Neural crest cell (in vitro differentiated cells): ENCODE results near the gene UTS2R. TPM values are rescaled to one million over a fixed set of nuclear protein-coding genes. Genes with fewer than 3 reads are reported as not detected.

ENCODE experiments used
- DNase-seq: peaks from one replicate; pipeline ENCODE4 v3.0.0; 2021; ENCODE audit warnings: low read depth, mixed read lengths, low spot score
- H3K27ac Mint-ChIP-seq: one replicate; pipeline ENCODE4 v1.8.0; 2021; ENCODE audit warnings: mild to moderate bottlenecking, mixed read lengths; ENCODE audit not compliant: unreplicated experiment
- H3K27me3 Mint-ChIP-seq: 2 replicates; pipeline ENCODE4 v1.8.0; 2021; ENCODE audit warnings: low read depth, mild to moderate bottlenecking, mixed read lengths
- H3K36me3 Mint-ChIP-seq: 2 replicates; pipeline ENCODE4 v1.8.0; 2021; ENCODE audit warnings: low read depth, mild to moderate bottlenecking, mixed read lengths
- H3K4me1 Mint-ChIP-seq: 2 replicates; pipeline ENCODE4 v1.8.0; 2021; ENCODE audit warnings: mixed read lengths
- H3K4me3 Mint-ChIP-seq: one replicate; pipeline ENCODE4 v1.8.0; 2021; ENCODE audit warnings: mild to moderate bottlenecking, mixed read lengths
- H3K9me3 Mint-ChIP-seq: 2 replicates; pipeline ENCODE4 v1.8.0; 2021; ENCODE audit warnings: mixed read lengths
- CTCF ChIP-seq: fragments of 200-600 bp; sonication (generic); conservative IDR thresholded peaks from 2 replicates; pipeline ENCODE4 v1.5.0; 2021; ENCODE audit warnings: antibody characterized with exemption, mild to moderate bottlenecking
- total RNA-seq: library from RNA; stranded (reverse); gene quantifications from 2 replicates; pipeline ENCODE4 v1.2.1, GENCODE V29; 2021

The UTS2R gene
- total RNA-seq, 1 donor from 2014 or later = not detected

DNA sequence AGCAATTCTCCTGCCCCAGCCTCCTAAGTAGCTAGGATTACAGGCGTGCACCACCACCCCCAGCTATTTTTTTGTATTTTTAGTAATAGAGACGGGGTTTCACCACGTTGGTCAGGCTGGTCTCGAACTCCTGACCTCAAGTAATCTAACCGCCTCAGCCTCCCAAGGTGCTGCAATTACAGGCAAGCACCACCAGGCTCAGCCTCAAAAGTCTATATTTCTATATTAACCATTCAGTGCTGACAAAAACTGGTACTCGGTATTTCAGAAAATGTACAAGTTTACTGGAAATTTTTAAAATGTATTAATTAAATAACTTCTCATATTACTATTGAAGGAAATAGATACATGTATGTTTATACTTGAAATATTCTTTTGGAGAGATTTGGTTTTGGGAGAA lies 45.2 kb downstream of the UTS2R start:
- Mint-ChIP-seq H3K4me1 (peaks cover 12% of the 10 kb centered on the region), H3K27ac (no peak overlapping the region), H3K4me3 (peak overlapping the region; percentile 38), H3K36me3 (peaks cover 12% of the 10 kb centered on the region), H3K27me3 (no peaks in the 10 kb centered on the region), H3K9me3 (no peaks in the 10 kb centered on the region)
- DNase-seq = no peak
- TF ChIP-seq CTCF = peak; percentile 47

DNA sequence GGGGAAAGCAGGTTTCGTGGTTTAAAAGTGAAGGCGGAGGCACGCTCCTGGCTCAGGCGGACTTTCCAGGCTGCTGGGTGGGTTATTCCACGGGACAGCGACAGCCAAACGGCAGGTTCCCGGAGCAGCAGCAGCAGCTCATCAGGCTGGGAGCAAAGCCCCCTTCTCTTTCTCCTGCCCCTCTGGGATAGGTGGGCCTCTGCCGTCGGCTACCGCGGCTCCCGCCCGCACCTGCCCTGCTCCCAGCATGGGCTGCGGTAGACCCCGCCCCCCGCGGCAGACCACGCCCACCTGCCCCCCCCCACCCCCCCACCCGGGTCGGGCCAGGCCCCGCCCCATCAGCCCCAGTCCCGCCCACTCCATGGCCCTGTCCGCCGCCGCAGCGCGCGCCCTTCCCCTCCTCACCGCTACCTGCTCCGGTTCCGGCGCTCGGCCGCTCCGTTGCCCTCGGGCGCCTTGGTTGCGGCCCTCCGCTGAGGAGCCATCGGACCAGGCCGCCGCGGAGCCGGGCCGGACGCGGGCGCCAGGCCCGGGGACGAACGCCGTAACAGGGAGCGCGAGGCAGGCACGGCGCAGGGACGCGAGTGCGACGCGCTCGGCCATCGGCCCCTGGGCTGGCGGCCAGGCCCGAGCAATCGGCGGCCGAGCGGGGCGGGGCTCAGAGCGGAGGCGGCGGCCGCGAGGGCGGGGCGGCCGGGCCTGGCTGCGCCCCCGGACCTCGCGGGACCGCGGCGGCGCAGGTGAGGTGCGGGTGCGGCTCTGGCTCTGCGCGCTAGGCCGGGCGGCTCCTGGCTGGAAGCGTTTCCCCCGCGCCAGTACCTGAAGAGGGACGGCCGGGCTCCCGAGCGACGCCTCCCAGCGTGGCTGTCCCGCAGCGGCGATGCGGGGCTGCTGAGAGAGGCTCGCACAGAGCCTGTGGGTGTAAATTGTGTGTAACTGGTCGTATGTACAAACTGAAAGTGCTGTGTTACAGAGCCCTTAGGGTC lies 46.7 kb downstream of the UTS2R start, which contains the start of the genes HEXD and OGFOD3:
TSS of gene HEXD (plus strand) at position 347 of the 986 bp plus-strand sequence. CDS start 1,453 bp downstream, outside the sequence.
TSS of gene OGFOD3 (minus strand) at position 586 of the 986 bp plus-strand sequence. CDS start at position 485, 101 bp downstream.
- Mint-ChIP-seq H3K9me3 (peaks cover 3% of the 10 kb centered on the region), H3K4me1 (peaks cover 12% of the 10 kb centered on the region), H3K27ac (no peak within 1 kb of the TSS), H3K36me3 (peaks cover 25% of the 10 kb centered on the region), H3K27me3 (no peaks in the 10 kb centered on the region), H3K4me3 (peak within 1 kb of the TSS; percentile 86)
- DNase-seq = peak; percentile 73
- no peak for TF ChIP-seq CTCF

GRCh38 chr17:82419540-82419939 lies 48.0 kb downstream of the UTS2R start:
- no peak for TF ChIP-seq CTCF
- Mint-ChIP-seq H3K4me3 (peak overlapping the region; percentile 86), H3K36me3 (peaks cover 25% of the 10 kb centered on the region), H3K27me3 (no peaks in the 10 kb centered on the region), H3K27ac (no peak overlapping the region), H3K4me1 (peaks cover 10% of the 10 kb centered on the region), H3K9me3 (peaks cover 3% of the 10 kb centered on the region)
- DNase-seq = no peak

DNA sequence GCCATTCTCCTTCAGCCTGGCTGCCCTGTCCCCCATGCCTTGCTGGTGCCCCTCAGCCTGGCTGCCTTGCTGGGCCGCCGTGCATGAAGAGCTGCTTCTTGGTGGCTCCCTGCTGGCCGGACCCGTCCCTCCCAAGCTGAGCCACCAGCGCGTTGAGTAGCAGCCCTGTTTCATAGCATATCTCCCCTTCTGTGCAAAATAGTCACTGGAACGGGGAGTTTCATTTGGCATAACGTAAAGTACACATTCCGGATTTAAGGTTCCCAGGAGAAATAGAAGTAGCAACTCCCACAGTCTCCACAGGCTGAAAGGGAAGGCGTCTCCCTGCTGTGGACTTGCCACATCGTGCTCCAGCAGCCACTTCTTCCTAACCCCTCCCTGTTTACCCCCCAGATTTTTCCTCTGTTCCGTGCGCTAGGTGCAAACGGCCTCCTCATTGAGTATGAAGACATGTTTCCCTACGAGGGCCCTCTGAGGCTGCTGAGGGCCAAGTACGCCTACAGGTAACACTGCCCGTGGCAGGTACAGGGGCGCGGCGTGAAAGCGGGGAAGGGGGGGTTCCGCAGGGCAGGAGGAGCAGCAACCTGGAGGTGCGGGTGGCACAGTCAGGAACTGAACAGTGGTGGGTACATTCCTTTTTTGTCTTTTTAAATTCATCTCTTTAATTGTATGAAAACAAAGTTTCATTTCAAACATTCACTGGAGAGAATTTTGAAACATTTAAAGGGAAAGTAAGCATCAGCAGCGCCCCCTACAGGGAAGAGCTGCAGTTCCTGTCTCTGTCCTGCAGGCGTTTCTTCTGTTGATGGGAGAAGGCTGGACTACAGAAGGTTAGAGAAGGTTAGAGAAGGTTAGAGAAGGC lies 52.7 kb downstream of the UTS2R start:
- peak; percentile 47 for DNase-seq
- peak overlapping the region; percentile 14 for H3K4me3 Mint-ChIP-seq
- H3K4me1 Mint-ChIP-seq = peaks cover 4% of the 10 kb centered on the region
- H3K9me3 Mint-ChIP-seq = peaks cover 6% of the 10 kb centered on the region
- H3K27me3 Mint-ChIP-seq = no peaks in the 10 kb centered on the region
- H3K36me3 Mint-ChIP-seq = peaks cover 28% of the 10 kb centered on the region
- H3K27ac Mint-ChIP-seq = no peak overlapping the region
- TF ChIP-seq CTCF = peak; percentile 64

DNA sequence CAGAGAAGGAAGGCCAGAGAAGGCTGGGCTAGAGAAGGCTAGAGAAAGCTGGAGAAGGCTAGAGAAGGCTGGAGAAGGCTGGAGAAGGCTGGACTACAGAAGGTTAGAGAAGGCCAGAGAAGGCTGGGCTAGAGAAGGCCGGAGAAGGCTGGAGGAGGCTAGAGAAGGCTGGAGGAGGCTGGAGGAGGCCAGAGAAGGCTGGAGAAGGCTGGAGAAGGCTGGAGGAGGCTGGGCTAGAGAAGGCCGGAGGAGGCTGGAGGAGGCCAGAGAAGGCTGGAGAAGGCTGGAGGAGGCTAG lies 53.2 kb downstream of the UTS2R start:
- no peak for DNase-seq
- no peak for TF ChIP-seq CTCF
- Mint-ChIP-seq H3K36me3 (peaks cover 28% of the 10 kb centered on the region), H3K4me1 (peaks cover 4% of the 10 kb centered on the region), H3K27ac (no peak overlapping the region), H3K27me3 (no peaks in the 10 kb centered on the region), H3K9me3 (peaks cover 6% of the 10 kb centered on the region), H3K4me3 (peak overlapping the region; percentile 14)
